Measurements from ENCODE around the gene ZNF274.

GRCh38 chr19:58227964-58228584, 45.2 kb downstream of the ZNF274 start:
- TF ChIP-seq CTCF (conservative IDR thresholded peaks at IDR 0.05; ENCODE audit: low read length) (no peak), EZH2phosphoT487 (IDR thresholded peaks at IDR 0.05; ENCODE audit: borderline replicate concordance, low read depth, low read length) (no peak)

Data from OCI-LY7 (cell line).